Suprapubic skin (tissue), 4 donors: ENCODE results near the gene PPP1CA.

ENCODE experiments used
- CTCF ChIP-seq, 2 donors: fragments of 200-600 bp in 1 of 2; fragments of 450-650 bp in 1 of 2; sonication (generic) in 1 of 2; IDR thresholded peaks; one replicate each; pipeline ENCODE4 v1.5.1; 2016 to 2019; ENCODE audit warnings: antibody characterized with exemption in 2 of 2, mild to moderate bottlenecking in 1 of 2, moderate library complexity in 1 of 2
- POLR2A ChIP-seq, 2 donors: fragments of 450-650 bp; IDR thresholded peaks; one replicate each; pipeline ENCODE4 v1.6.1; 2017; ENCODE audit warnings: antibody characterized with exemption in 2 of 2, mild to moderate bottlenecking in 2 of 2, moderate library complexity in 2 of 2
- POLR2AphosphoS5 ChIP-seq, 3 donors: sonication (generic); formaldehyde crosslinking; IDR thresholded peaks; one replicate each; pipeline ENCODE4 v1.6.1; 2017; ENCODE audit warnings: antibody characterized with exemption in 3 of 3

- no peak for TF ChIP-seq POLR2AphosphoS5 (IDR thresholded peaks at IDR 0.05)
- no peak for TF ChIP-seq CTCF (IDR thresholded peaks at IDR 0.05)
- no peak for TF ChIP-seq POLR2A (IDR thresholded peaks at IDR 0.05)
These were observed 2.7 kb downstream of the PPP1CA start for GRCh38 chr11:67398661-67399563.
